HEK293 (cell line): ENCODE measurements around the gene RASGRP3.

Source experiments
- CTCF ChIP-seq: fragments of 450-650 bp; formaldehyde crosslinking; IDR thresholded peaks from 2 replicates; pipeline ENCODE4 v1.5.1; 2016; ENCODE audit warnings: missing biosample characterization, missing genetic modification characterization
- KLF16 ChIP-seq: fragments of 450-650 bp; formaldehyde crosslinking; IDR thresholded peaks from 2 replicates; pipeline ENCODE4 v1.5.1; 2017; ENCODE audit warnings: missing biosample characterization, missing genetic modification characterization
- MYNN ChIP-seq: fragments of 450-650 bp; formaldehyde crosslinking; IDR thresholded peaks from 2 replicates; pipeline ENCODE4 v1.5.1; 2016; ENCODE audit warnings: missing biosample characterization, missing genetic modification characterization, borderline replicate concordance
- PRDM2 ChIP-seq: fragments of 450-650 bp; formaldehyde crosslinking; IDR thresholded peaks from 2 replicates; pipeline ENCODE4 v1.5.1; 2016; ENCODE audit warnings: missing biosample characterization, missing genetic modification characterization, borderline replicate concordance
- SP3 ChIP-seq: fragments of 450-650 bp; formaldehyde crosslinking; IDR thresholded peaks from 2 replicates; pipeline ENCODE4 v1.5.1; 2016; ENCODE audit warnings: missing biosample characterization, missing genetic modification characterization
- WT1 ChIP-seq: fragments of 450-650 bp; formaldehyde crosslinking; IDR thresholded peaks from 2 replicates; pipeline ENCODE4 v1.5.1; 2016; ENCODE audit warnings: missing biosample characterization, missing genetic modification characterization
- ZBTB17 ChIP-seq: fragments of 450-650 bp; formaldehyde crosslinking; IDR thresholded peaks from 2 replicates; pipeline ENCODE4 v1.5.1; 2016; ENCODE audit warnings: missing biosample characterization, missing genetic modification characterization
- ZNF18 ChIP-seq: fragments of 450-650 bp; formaldehyde crosslinking; IDR thresholded peaks from 2 replicates; pipeline ENCODE4 v1.5.1; 2016; ENCODE audit warnings: missing biosample characterization, missing genetic modification characterization
- ZNF19 ChIP-seq: fragments of 450-650 bp; formaldehyde crosslinking; IDR thresholded peaks from 2 replicates; pipeline ENCODE4; 2016; ENCODE audit warnings: missing biosample characterization, missing genetic modification characterization, low read depth
- ZNF629 ChIP-seq: fragments of 450-650 bp; formaldehyde crosslinking; IDR thresholded peaks from 2 replicates; pipeline ENCODE4 v1.5.1; 2017; ENCODE audit warnings: missing biosample characterization, missing genetic modification characterization

- TF ChIP-seq SP3 (tag by site-specific recombination): no peak
- TF ChIP-seq ZNF19 (tag by site-specific recombination): no peak
- TF ChIP-seq CTCF (tag by site-specific recombination): no peak
- no peak for TF ChIP-seq ZNF629 (tag by site-specific recombination)
- no peak for TF ChIP-seq WT1 (tag by site-specific recombination)
- TF ChIP-seq ZBTB17: no peak
- TF ChIP-seq KLF16: no peak
- TF ChIP-seq ZNF18: no peak
- TF ChIP-seq PRDM2 (tag by site-specific recombination): no peak
- TF ChIP-seq MYNN (tag by site-specific recombination): no peak
Observed at GRCh38 chr2:33513480-33513879, 37.0 kb downstream of the RASGRP3 start.
